GM23338 (cell line): ENCODE data around the gene MRPS21. TPM values are rescaled to one million over a fixed set of nuclear protein-coding genes. Genes with fewer than 3 reads are reported as not detected.

Source experiments
- ATAC-seq: fragments of 200-7000 bp; cut with Tn5 transposase; 3 replicates; pipeline ENCODE4 v1.9.1; 2020
- DNase-seq: peaks from one replicate; pipeline ENCODE4 v3.0.0-alpha.2; 2015; ENCODE audit warnings: low spot score
- H2AFZ ChIP-seq: fragments of 200-600 bp; sonication (generic); 2 replicates; pipeline ENCODE4 v1.8.0; 2016; ENCODE audit warnings: antibody characterized with exemption, mild to moderate bottlenecking, moderate library complexity
- H3F3A ChIP-seq: fragments of 200-600 bp; sonication (generic); replicated peaks from 2 replicates; pipeline ENCODE4 v1.8.0; 2017; ENCODE audit warnings: antibody characterized with exemption, mixed run types, low read depth
- H3K27ac ChIP-seq: fragments of 200-600 bp; sonication (generic); 2 replicates; pipeline ENCODE4 v1.6.1; 2016; ENCODE audit warnings: low read depth
- H3K27me3 ChIP-seq: fragments of 200-600 bp; sonication (generic); 2 replicates; pipeline ENCODE4 v1.8.0; 2016; ENCODE audit warnings: mild to moderate bottlenecking, mixed run types, moderate library complexity; ENCODE audit not compliant: insufficient read depth
- H3K36me3 ChIP-seq: fragments of 200-600 bp; sonication (generic); 2 replicates; pipeline ENCODE4 v1.8.0; 2016; ENCODE audit warnings: mild to moderate bottlenecking; ENCODE audit not compliant: insufficient read depth
- H3K4me1 ChIP-seq: fragments of 200-600 bp; sonication (generic); 2 replicates; pipeline ENCODE4 v1.8.0; 2016; ENCODE audit warnings: mild to moderate bottlenecking, moderate library complexity; ENCODE audit not compliant: insufficient read depth
- H3K4me2 ChIP-seq: fragments of 200-600 bp; sonication (generic); 2 replicates; pipeline ENCODE4 v1.7.1; 2017; ENCODE audit warnings: mixed run types
- H3K4me3 ChIP-seq: fragments of 200-600 bp; sonication (generic); 2 replicates; pipeline ENCODE4 v1.6.1; 2016; ENCODE audit warnings: mixed run types
- H3K79me2 ChIP-seq: fragments of 200-600 bp; sonication (generic); replicated peaks from 2 replicates; pipeline ENCODE4 v1.8.0; 2017; ENCODE audit warnings: mild to moderate bottlenecking; ENCODE audit not compliant: insufficient read depth
- H3K9me2 ChIP-seq: fragments of 200-600 bp; sonication (generic); 2 replicates; pipeline ENCODE4 v1.8.0; 2017; ENCODE audit not compliant: insufficient read depth
- H4K20me1 ChIP-seq: fragments of 200-600 bp; sonication (generic); replicated peaks from 2 replicates; pipeline ENCODE4 v1.8.0; 2017; ENCODE audit warnings: mild to moderate bottlenecking; ENCODE audit not compliant: insufficient read depth
- H3K27ac Mint-ChIP-seq: 2 replicates; pipeline ENCODE4 v1.8.0; 2020; ENCODE audit warnings: inconsistent platforms, mild to moderate bottlenecking, moderate library complexity, mixed read lengths
- H3K27me3 Mint-ChIP-seq: 3 replicates; pipeline ENCODE4 v1.8.0; 2022; ENCODE audit warnings: low read depth, mild to moderate bottlenecking, moderate library complexity, mixed read lengths, inconsistent platforms; ENCODE audit not compliant: insufficient read depth, poor library complexity
- H3K36me3 Mint-ChIP-seq: 3 replicates; pipeline ENCODE4 v1.8.0; 2021; ENCODE audit warnings: low read depth, mild to moderate bottlenecking, inconsistent platforms, moderate library complexity, mixed read lengths
- H3K4me1 Mint-ChIP-seq: 3 replicates; pipeline ENCODE4 v1.8.0; 2020; ENCODE audit warnings: mild to moderate bottlenecking, inconsistent platforms, mixed read lengths
- H3K4me3 Mint-ChIP-seq: 3 replicates; pipeline ENCODE4 v1.8.0; 2021; ENCODE audit warnings: moderate library complexity, mild to moderate bottlenecking, inconsistent platforms, mixed read lengths
- H3K9me3 Mint-ChIP-seq: 3 replicates; pipeline ENCODE4 v1.8.0; 2020; ENCODE audit warnings: moderate library complexity, mild to moderate bottlenecking, inconsistent platforms, mixed read lengths
- CREB1 ChIP-seq: fragments of 250-450 bp; sonication (Bioruptor Pico); IDR thresholded peaks from 2 replicates; pipeline ENCODE4 v1.5.0; 2020; ENCODE audit warnings: low read depth, mild to moderate bottlenecking, moderate library complexity
- EZH2 ChIP-seq: fragments of 200-600 bp; sonication (generic); IDR thresholded peaks from one replicate; pipeline ENCODE4 v1.8.0; 2017; ENCODE audit warnings: antibody characterized with exemption, mild to moderate bottlenecking, low read depth; ENCODE audit not compliant: unreplicated experiment
- EZH2phosphoT487 ChIP-seq: fragments of 200-600 bp; sonication (generic); IDR thresholded peaks from one replicate; pipeline ENCODE4 v1.8.1; 2018; ENCODE audit warnings: antibody characterized with exemption; ENCODE audit not compliant: unreplicated experiment
- NANOG ChIP-seq: IDR thresholded peaks from 2 replicates; pipeline ENCODE4 v1.6.1; 2016; ENCODE audit warnings: antibody characterized with exemption, borderline replicate concordance
- STAT1 ChIP-seq: IDR thresholded peaks from one replicate; pipeline ENCODE4 v1.6.1; 2016; ENCODE audit warnings: antibody characterized with exemption; ENCODE audit not compliant: unreplicated experiment
- polyA plus RNA-seq: library from polyadenylated mRNA; unstranded; fragments of >200 nt; fragmentation: Nextera tagmentation; extraction: Ambion mirVana; gene quantifications from 2 replicates; pipeline ENCODE4 v1.2.1, GENCODE V29; 2016
- total RNA-seq: library from RNA; depleted of rRNA; stranded (reverse); fragments of >200 nt; shearing (Covaris generic); gene quantifications from 2 replicates; pipeline ENCODE4 v1.2.3, GENCODE V29; 2014
- TF ChIP-seq, protein P1 (sequence below): fragments of 250-450 bp; sonication (Bioruptor Pico); IDR thresholded peaks from 2 replicates; pipeline ENCODE4 v1.5.0; 2020; ENCODE audit warnings: mild to moderate bottlenecking, moderate library complexity
- TF ChIP-seq, protein P2 (sequence below): IDR thresholded peaks from 2 replicates; pipeline ENCODE4 v1.6.1; 2016; ENCODE audit warnings: antibody characterized with exemption

Gene MRPS21
- total and polyA plus RNA-seq, 2 experiments from 2014 or later = 51.2 to 313 TPM

DNA sequence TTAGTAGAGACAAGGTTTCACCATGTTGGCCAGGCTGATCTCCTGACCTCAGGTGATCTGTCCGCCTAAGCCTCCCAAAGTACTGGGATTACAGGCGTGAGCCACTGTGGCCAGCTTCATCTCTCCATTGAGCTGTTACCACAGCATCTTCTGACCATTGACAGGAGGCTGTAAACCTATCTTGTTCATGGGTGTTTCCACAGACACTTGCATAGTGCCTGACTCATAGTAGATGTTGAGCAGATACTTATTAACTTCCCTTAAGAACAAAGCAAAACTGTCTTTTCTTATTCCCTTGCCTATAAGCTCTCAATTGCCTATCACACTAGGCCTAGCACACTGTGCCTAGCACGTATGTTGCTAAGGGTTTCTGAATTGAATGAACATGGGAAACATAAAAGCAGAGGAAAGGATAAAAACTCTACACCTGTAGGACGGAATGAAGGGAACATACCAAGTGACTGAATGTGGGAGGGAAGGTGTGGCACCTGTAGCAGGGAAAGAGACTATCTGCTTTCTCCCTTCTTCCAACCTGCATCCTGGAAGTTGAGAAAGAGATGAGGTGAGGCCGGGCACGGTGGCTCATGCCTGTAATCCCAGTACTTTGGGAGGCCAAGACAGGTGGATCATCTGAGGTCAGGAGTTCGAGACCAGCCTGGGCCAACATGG, 22.2 kb upstream of the MRPS21 start:
- H3K27me3 Mint-ChIP-seq = peaks cover 30% of the 10 kb centered on the region
- Histone ChIP-seq H3K27ac (0 out of 2 replicates have a peak overlapping the region, but pooled peaks have one; percentile 65), H3K4me2 (no peak overlapping the region), H2AFZ (no peak overlapping the region), H3K36me3 (peaks cover 5% of the 10 kb centered on the region; the same call in 1 of the 2 replicates), H3K27me3 (no peaks in the 10 kb centered on the region), H3K9me2 (no peaks in the 10 kb centered on the region), H4K20me1 (no peaks in the 10 kb centered on the region), H3K4me1 (peaks cover 31% of the 10 kb centered on the region), H3F3A (peaks cover 10% of the 10 kb centered on the region; the same call in 1 of the 2 replicates), H3K79me2 (peaks cover 18% of the 10 kb centered on the region), H3K4me3 (peak overlapping the region; percentile 51; the same call in 1 of the 2 replicates)
- H3K27ac Mint-ChIP-seq = peak overlapping the region; percentile 92
- no peaks in the 10 kb centered on the region; the same call in 1 of the 3 replicates for H3K9me3 Mint-ChIP-seq
- no peak for ATAC-seq
- peak overlapping the region; percentile 70 for H3K4me3 Mint-ChIP-seq
- H3K36me3 Mint-ChIP-seq = peaks cover 20% of the 10 kb centered on the region
- peaks cover 42% of the 10 kb centered on the region for H3K4me1 Mint-ChIP-seq
- TF ChIP-seq, protein P1, sequence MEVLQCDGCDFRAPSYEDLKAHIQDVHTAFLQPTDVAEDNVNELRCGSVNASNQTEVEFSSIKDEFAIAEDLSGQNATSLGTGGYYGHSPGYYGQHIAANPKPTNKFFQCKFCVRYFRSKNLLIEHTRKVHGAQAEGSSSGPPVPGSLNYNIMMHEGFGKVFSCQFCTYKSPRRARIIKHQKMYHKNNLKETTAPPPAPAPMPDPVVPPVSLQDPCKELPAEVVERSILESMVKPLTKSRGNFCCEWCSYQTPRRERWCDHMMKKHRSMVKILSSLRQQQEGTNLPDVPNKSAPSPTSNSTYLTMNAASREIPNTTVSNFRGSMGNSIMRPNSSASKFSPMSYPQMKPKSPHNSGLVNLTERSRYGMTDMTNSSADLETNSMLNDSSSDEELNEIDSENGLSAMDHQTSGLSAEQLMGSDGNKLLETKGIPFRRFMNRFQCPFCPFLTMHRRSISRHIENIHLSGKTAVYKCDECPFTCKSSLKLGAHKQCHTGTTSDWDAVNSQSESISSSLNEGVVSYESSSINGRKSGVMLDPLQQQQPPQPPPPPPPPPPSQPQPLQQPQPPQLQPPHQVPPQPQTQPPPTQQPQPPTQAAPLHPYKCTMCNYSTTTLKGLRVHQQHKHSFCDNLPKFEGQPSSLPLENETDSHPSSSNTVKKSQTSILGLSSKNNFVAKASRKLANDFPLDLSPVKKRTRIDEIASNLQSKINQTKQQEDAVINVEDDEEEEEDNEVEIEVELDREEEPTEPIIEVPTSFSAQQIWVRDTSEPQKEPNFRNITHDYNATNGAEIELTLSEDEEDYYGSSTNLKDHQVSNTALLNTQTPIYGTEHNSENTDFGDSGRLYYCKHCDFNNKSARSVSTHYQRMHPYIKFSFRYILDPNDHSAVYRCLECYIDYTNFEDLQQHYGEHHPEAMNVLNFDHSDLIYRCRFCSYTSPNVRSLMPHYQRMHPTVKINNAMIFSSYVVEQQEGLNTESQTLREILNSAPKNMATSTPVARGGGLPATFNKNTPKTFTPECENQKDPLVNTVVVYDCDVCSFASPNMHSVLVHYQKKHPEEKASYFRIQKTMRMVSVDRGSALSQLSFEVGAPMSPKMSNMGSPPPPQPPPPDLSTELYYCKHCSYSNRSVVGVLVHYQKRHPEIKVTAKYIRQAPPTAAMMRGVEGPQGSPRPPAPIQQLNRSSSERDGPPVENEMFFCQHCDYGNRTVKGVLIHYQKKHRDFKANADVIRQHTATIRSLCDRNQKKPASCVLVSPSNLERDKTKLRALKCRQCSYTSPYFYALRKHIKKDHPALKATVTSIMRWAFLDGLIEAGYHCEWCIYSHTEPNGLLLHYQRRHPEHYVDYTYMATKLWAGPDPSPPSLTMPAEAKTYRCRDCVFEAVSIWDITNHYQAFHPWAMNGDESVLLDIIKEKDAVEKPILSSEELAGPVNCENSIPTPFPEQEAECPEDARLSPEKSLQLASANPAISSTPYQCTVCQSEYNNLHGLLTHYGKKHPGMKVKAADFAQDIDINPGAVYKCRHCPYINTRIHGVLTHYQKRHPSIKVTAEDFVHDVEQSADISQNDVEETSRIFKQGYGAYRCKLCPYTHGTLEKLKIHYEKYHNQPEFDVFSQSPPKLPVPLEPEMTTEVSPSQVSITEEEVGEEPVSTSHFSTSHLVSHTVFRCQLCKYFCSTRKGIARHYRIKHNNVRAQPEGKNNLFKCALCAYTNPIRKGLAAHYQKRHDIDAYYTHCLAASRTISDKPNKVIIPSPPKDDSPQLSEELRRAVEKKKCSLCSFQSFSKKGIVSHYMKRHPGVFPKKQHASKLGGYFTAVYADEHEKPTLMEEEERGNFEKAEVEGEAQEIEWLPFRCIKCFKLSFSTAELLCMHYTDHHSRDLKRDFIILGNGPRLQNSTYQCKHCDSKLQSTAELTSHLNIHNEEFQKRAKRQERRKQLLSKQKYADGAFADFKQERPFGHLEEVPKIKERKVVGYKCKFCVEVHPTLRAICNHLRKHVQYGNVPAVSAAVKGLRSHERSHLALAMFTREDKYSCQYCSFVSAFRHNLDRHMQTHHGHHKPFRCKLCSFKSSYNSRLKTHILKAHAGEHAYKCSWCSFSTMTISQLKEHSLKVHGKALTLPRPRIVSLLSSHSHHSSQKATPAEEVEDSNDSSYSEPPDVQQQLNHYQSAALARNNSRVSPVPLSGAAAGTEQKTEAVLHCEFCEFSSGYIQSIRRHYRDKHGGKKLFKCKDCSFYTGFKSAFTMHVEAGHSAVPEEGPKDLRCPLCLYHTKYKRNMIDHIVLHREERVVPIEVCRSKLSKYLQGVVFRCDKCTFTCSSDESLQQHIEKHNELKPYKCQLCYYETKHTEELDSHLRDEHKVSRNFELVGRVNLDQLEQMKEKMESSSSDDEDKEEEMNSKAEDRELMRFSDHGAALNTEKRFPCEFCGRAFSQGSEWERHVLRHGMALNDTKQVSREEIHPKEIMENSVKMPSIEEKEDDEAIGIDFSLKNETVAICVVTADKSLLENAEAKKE (CRISPR knock-in tag) = no peak
- TF ChIP-seq NANOG = no peak
- no peak for TF ChIP-seq CREB1 (CRISPR knock-in tag)
- TF ChIP-seq EZH2 = no peak
- TF ChIP-seq, protein P2, sequence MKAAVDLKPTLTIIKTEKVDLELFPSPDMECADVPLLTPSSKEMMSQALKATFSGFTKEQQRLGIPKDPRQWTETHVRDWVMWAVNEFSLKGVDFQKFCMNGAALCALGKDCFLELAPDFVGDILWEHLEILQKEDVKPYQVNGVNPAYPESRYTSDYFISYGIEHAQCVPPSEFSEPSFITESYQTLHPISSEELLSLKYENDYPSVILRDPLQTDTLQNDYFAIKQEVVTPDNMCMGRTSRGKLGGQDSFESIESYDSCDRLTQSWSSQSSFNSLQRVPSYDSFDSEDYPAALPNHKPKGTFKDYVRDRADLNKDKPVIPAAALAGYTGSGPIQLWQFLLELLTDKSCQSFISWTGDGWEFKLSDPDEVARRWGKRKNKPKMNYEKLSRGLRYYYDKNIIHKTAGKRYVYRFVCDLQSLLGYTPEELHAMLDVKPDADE = no peak
- TF ChIP-seq EZH2phosphoT487 = no peak
- no peak for TF ChIP-seq STAT1
- DNase-seq = no peak
